Activated T-cell treated with anti-CD3 and anti-CD28 coated beads, Interleukin-2, amount 50 U/mL, for 72 hours (primary cell): ENCODE results near the gene KRT6C. TPM values are rescaled to one million over a fixed set of nuclear protein-coding genes. Genes with fewer than 3 reads are reported as not detected.

Experiments used
- ATAC-seq, 2 donors: fragments of 150-1000 bp; cut with Tn5 transposase; replicated peaks in 1 of 2; 2 replicates each; pipeline ENCODE4 v1.10.0; 2021; ENCODE audit warnings: moderate library complexity in 2 of 2, mild to moderate bottlenecking in 1 of 2
- DNase-seq, 2 donors: peaks; one replicate each; pipeline ENCODE4 v3.0.0; 2021 to 2022; ENCODE audit warnings: mixed read lengths in 1 of 2
- H3K27ac Mint-ChIP-seq: one replicate; pipeline ENCODE4 v1.8.0; 2022; ENCODE audit warnings: mild to moderate bottlenecking, moderate library complexity, mixed read lengths
- H3K27me3 Mint-ChIP-seq: one replicate; pipeline ENCODE4 v1.8.0; 2022; ENCODE audit warnings: low read depth, mixed read lengths
- H3K36me3 Mint-ChIP-seq, 2 donors: one replicate each; pipeline ENCODE4 v1.8.0; 2022; ENCODE audit warnings: mixed read lengths in 2 of 2, mild to moderate bottlenecking in 1 of 2; ENCODE audit not compliant: insufficient read depth in 2 of 2
- H3K4me1 Mint-ChIP-seq: one replicate; pipeline ENCODE4 v1.8.0; 2022; ENCODE audit warnings: low read depth, mixed read lengths
- H3K4me3 Mint-ChIP-seq, 2 donors: one replicate each; pipeline ENCODE4 v1.8.0; 2022; ENCODE audit warnings: mild to moderate bottlenecking in 2 of 2, mixed read lengths in 2 of 2, moderate library complexity in 2 of 2
- H3K9me3 Mint-ChIP-seq, 2 donors: one replicate each; pipeline ENCODE4 v1.8.0; 2022; ENCODE audit warnings: mixed read lengths in 2 of 2
- total RNA-seq, 2 donors: library from RNA; stranded (reverse); gene quantifications; one replicate each; pipeline ENCODE4 v1.2.3, GENCODE V29; 2022

KRT6C gene
- total RNA-seq, 2 donors from 2014 or later: not detected

DNA sequence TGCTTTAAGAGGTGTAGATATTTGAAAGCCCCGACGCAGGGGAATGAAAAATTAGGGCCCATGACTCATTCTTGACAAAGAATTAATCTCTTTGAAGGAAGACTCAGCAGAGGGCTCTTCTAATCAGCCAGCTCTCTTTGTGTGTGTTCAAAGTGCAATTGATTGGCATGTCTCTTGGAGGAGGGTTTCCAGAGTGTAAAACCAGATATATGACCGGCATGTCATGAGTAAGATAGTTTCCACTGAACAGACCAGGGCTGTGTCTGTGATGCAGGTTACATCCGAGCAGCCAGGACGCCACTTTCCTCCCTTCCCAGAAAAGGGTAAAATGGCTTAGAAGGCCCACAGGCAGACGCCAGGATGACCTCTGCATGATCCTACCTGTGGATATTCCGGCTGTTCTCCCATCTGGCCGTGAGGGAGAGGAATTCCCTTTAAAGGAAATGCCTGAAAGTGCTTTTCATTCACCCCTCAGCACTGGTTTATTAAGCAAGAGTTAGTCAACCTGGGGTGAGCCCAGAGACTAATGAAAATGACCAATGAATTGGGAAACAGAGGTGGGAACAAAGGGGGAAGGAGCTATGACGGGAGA is 32.2 kb downstream of the KRT6C start:
- H3K27me3 Mint-ChIP-seq: peaks cover 56% of the 10 kb centered on the region
- H3K4me3 Mint-ChIP-seq: no peak overlapping the region
- DNase-seq (no peak), ATAC-seq (no peak)
- H3K36me3 Mint-ChIP-seq: no peaks in the 10 kb centered on the region
- no peaks in the 10 kb centered on the region for H3K9me3 Mint-ChIP-seq
- no peaks in the 10 kb centered on the region for H3K4me1 Mint-ChIP-seq
- H3K27ac Mint-ChIP-seq: no peak overlapping the region

DNA sequence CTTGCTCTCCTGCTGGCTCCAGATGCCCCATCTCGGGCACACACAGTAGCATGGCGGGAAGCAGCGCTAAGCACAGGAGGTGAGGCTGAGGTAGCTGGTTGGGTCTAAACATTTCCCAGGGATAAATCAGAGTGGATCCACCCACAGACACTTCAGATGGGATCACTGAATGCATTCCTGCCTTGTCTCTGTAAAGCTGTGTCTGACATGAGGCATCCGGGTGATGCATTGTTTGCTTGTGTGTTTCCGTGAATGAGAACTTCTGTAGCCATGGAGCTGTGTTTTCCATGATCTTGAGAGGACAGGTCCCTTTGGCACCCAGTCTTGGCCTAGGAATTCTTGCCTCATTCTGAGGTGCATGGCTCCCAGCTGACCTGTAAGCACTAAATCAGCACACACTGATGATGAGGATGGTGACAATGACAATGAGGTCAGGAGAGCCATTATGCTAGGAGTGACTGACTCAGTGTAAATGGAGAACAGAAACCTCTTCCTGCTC is 32.7 kb downstream of the KRT6C start:
- H3K9me3 Mint-ChIP-seq: no peaks in the 10 kb centered on the region
- H3K36me3 Mint-ChIP-seq: no peaks in the 10 kb centered on the region
- no peak overlapping the region for H3K27ac Mint-ChIP-seq
- no peak overlapping the region for H3K4me3 Mint-ChIP-seq
- no peak for DNase-seq
- ATAC-seq: no peak
- no peaks in the 10 kb centered on the region for H3K4me1 Mint-ChIP-seq
- peaks cover 52% of the 10 kb centered on the region for H3K27me3 Mint-ChIP-seq

DNA sequence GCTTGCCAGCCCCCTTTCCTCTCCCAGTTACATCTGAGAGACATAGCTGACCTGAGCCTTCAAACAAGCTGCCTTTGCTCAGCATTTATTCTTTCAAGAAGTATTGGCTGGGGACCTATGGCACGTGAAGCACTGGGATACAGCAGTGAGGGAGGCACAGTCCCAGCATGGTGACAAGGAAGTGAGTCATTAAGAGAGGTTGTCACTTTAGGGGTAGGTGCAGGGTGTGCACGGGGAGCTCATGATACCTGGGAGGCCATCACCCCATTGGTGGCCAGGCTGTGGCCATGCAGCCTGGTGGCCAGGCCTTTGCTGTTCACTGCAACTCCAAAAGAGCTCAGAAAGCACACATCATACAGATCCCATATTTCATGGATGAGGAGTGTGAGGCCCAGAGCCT is 33.8 kb downstream of the KRT6C start:
- ATAC-seq (no peak), DNase-seq (no peak)
- peaks cover 50% of the 10 kb centered on the region for H3K27me3 Mint-ChIP-seq
- H3K36me3 Mint-ChIP-seq: no peaks in the 10 kb centered on the region
- H3K4me1 Mint-ChIP-seq: no peaks in the 10 kb centered on the region
- H3K9me3 Mint-ChIP-seq: no peaks in the 10 kb centered on the region
- no peak overlapping the region for H3K27ac Mint-ChIP-seq
- H3K4me3 Mint-ChIP-seq: no peak overlapping the region

DNA sequence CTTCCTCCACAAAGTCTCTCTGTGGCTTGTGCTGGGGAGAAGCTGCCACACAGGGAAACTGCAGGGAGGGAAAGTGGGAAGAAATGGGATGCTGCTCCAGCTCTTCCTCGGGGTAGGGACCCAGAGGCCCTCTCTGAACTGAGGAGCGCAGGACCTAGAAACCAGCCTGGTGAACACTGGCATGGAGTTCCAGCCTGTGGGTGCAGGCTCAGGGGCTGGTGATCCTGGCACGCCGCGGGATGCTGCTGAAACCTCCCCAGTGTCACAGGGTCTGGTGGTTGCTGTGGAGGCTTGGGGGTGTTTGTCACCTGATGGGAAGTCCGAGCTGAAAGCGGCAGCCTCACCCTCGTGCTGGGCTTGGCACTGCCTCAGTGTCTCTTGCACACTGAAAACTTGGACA is 34.2 kb downstream of the KRT6C start:
- no peaks in the 10 kb centered on the region for H3K36me3 Mint-ChIP-seq
- DNase-seq (no peak), ATAC-seq (no peak)
- H3K27ac Mint-ChIP-seq: no peak overlapping the region
- H3K27me3 Mint-ChIP-seq: peaks cover 49% of the 10 kb centered on the region
- H3K9me3 Mint-ChIP-seq: no peaks in the 10 kb centered on the region
- no peaks in the 10 kb centered on the region for H3K4me1 Mint-ChIP-seq
- H3K4me3 Mint-ChIP-seq: no peak overlapping the region

DNA sequence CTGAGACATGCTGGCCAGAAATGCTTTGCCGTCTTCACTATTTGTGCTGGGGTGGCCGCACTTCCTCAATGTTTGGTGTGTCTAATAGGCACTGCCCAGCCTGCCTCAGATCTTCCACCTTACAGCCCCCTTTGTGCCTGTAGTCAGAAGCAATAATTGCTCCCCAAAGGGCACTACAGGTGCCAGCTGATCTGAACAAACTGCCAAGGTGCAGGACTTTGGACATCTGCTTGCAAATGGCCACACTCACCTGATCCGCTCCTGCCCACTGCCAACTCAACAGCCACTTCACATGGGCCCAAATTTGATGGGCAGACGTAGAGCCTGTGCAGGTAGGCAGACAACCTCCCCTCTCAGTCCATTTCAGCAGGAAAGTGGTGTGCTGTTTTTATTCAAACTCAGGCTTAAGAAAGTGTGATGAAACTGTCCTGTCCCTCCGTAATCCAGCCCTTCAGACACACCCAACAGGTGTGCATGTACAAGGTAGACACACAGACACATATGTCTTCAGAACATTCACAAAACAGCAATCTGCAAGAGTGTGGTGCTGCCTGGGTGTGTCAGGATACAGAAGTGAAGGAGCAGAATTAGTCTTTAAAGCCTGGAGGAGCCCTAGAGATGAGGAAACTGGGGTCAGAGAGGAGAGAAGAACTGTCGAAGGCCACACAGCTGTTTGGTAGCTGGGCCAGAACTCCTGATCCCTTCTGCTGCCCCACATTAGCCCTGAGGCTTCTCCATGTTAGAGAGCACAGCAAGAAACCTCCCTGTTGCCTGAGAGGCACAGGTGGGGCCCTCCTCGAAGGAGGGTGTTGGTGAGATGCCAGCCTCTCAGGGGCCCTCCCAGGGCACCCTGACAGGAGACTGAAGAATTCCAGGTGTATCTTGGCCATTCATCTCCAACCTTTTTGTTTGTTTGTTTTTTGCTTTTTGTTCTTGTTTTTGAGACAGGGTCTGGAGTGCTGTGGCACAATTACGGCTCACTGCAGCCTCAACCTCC is 35.0 kb downstream of the KRT6C start:
- H3K27ac Mint-ChIP-seq: no peak overlapping the region
- H3K4me3 Mint-ChIP-seq: no peak overlapping the region
- no peaks in the 10 kb centered on the region for H3K9me3 Mint-ChIP-seq
- DNase-seq (no peak), ATAC-seq (no peak)
- H3K27me3 Mint-ChIP-seq: peaks cover 41% of the 10 kb centered on the region
- no peaks in the 10 kb centered on the region for H3K36me3 Mint-ChIP-seq
- H3K4me1 Mint-ChIP-seq: no peaks in the 10 kb centered on the region

DNA sequence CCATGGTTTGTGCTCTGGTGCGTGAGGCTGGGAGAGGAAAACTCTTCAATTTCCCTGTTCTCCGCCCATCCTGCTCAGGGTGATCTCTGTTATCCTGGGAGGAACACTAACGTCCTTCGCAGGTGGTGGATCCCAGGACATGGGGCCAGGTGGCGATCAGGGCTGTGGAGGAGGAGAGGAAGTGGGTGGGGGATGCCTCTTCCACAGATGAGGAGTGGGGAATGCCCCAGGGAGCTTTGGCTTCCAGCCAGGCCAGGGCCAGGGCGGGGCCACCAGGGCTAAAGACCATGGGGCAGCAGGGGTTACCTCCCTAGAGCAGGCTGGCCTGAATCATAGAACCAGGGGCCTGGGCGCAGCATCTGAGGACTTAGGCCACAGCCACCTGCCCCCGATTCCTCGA is 36.1 kb downstream of the KRT6C start:
- Mint-ChIP-seq H3K4me3 (no peak overlapping the region), H3K36me3 (no peaks in the 10 kb centered on the region), H3K27me3 (peaks cover 30% of the 10 kb centered on the region), H3K4me1 (no peaks in the 10 kb centered on the region), H3K9me3 (no peaks in the 10 kb centered on the region), H3K27ac (no peak overlapping the region)
- DNase-seq: no peak
- no peak for ATAC-seq

DNA sequence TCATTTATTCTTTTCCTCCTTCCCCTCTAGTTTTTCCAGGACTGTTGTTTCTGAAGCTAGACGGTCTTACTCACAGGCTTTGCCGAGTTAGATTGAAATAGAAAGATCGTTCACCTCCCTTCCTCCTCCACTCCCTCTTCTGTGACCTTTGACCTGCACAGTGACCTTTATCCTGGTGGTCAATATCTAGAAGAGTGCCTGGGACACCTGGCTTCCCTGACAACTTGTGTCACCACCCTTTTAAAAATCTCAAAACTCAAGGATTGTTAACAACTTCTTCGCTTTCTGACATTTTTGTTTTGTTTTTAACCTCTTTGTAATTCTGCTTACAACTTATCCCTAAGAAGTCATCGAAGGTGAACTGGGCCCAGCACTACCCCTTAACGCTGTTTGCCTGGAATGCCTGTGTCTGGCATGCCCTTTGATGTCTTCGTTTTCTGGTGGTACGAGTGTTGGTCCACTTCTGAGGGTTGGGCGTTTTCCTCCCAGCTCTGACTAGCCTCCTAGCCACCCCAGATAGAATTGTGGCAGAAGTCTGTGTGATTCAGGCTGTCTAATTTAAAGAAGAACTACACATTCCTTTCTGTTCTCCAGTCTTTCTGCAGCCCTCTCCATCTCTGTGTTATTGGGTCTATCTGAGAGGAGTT is 36.7 kb downstream of the KRT6C start:
- H3K4me1 Mint-ChIP-seq: no peaks in the 10 kb centered on the region
- no peaks in the 10 kb centered on the region for H3K9me3 Mint-ChIP-seq
- DNase-seq (no peak), ATAC-seq (no peak)
- H3K4me3 Mint-ChIP-seq: no peak overlapping the region
- no peak overlapping the region for H3K27ac Mint-ChIP-seq
- no peaks in the 10 kb centered on the region for H3K36me3 Mint-ChIP-seq
- peaks cover 24% of the 10 kb centered on the region for H3K27me3 Mint-ChIP-seq

DNA sequence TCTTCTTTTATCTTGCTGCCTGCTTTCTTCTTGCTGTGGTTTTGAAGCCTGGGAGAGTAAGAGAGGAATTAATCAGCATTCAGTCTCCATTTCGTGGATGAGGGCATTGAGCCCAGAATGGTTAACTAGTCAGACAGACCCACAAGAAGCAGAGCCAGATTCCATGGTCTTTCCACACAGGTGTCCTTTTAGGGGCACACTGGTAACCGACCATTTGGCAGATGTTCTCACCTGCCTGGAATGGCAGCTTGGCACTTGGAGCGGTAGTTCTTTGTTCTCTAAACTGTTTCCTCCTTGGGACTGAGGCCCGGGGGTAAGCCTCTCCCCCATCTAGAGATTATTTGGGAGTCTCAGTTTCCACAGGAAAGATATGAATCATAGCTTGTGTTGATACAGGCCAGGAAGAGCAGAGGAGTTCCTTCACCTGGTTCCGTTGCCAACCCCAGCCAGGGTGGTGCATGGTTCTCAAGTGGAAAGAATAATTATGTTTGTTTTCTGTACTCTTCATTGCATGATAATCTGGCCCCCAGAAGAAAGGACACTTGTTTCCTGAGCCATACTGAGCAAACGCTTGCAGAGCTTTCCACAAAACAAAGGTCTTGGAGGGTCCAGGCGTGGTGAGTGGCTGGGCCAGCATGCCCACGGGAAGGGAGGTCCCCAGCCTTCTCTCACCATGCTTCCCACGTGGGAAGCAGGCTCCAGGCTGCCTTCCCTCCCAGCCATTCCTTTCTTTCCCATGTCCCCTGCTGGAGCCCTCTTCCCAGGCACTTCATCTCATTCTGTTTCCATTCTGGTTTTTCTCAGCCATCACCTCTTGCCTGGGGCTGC is 37.4 kb downstream of the KRT6C start:
- DNase-seq (no peak), ATAC-seq (no peak)
- no peak overlapping the region for H3K27ac Mint-ChIP-seq
- H3K9me3 Mint-ChIP-seq: no peaks in the 10 kb centered on the region
- H3K4me1 Mint-ChIP-seq: no peaks in the 10 kb centered on the region
- no peaks in the 10 kb centered on the region for H3K36me3 Mint-ChIP-seq
- no peak overlapping the region for H3K4me3 Mint-ChIP-seq
- H3K27me3 Mint-ChIP-seq: peaks cover 19% of the 10 kb centered on the region

DNA sequence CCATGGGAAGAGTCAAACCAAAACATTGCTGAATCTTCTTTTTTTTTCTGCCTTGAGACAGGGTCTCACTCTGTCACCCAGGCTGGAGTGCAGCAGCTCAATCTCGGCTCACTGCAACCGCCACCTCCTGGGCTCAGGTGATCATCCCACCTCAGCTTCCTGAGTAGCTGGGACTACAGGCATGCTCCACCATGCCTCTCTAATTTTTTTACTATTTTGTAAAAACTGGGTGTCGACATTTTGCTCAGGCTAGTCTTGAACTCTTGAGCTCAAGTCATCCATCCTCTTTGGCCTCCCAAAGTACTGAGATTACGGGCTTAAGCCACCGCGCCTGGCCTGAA is 38.0 kb downstream of the KRT6C start:
- no peak for ATAC-seq
- DNase-seq: no peak
- Mint-ChIP-seq H3K4me1 (no peaks in the 10 kb centered on the region), H3K9me3 (no peaks in the 10 kb centered on the region), H3K27me3 (peaks cover 24% of the 10 kb centered on the region), H3K4me3 (no peak overlapping the region), H3K27ac (no peak overlapping the region), H3K36me3 (no peaks in the 10 kb centered on the region)

DNA sequence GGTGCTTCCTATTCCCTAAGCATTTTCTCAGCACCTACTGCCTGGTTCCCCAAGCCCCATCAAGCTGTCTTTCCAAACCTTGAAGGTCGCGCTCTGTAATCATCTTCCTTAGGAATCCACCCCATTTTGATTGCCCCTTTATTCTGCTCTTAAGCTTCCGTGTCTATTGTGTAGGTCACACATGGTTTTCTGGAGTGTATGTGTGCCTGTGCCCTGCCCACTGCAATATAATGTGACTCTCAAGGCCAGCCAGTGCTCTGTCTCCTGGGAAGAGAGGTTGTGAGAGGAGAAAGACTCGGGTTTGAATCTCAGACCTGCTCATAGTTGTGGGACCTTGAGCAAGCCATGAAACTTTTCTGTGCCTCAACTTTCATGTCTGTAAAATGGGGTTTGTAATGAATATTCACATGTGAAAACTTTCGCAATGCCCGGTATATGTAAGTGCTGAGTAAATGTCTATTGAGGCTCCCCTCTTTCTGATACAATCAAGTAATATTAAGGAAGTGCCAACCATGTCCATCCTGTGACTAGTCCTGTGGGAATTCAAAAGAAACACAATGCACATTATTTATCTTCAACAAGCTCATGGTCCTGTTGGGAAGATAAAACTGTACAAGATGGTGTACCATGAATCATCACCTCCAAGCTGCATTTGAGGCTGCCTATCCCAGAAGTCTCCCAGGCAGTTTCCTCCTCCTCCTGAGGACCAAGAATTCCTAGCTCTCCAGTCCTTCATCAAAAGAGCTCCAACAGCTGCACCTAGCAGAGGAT is 38.7 kb downstream of the KRT6C start:
- no peak overlapping the region for H3K4me3 Mint-ChIP-seq
- ATAC-seq: no peak
- no peaks in the 10 kb centered on the region for H3K9me3 Mint-ChIP-seq

DNA sequence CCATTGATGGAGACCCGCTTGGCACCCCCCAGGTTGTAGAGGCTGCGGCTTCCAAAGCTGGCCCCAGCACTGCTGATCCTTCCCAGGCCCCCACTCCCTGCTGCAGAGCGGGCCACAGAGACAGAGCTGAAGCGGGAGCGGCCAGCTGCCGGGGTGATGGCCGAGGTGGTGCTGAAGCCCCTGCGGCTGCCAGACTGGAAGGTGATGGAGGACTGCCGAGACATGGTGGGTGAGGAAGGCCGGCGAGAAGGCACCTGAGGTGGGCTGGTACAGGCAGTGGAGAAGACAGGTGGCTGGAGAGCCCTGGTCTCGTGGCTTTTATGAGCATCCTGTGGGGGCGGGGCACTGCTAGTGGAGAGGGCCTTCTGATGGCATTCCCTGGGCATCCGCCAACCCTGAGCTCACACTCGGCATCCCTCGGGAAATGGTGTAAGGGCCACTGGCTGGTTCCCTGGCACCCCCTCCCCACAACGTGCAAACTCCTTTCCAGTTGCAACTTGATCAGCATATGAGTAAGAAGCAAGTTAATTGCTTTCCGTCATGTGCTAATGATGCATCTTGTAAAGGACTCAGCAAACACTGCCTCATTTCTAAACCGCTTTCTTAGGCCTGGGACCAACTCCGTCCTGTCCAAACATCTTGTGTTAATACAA is 39.4 kb downstream of the KRT6C start, which contains the start of gene KRT75:
Gene KRT75, minus strand, starts transcription at position 291 of the 653 bp plus-strand sequence. Its CDS starts 67 bp downstream, at position 224.
- no peaks in the 10 kb centered on the region for H3K9me3 Mint-ChIP-seq
- DNase-seq (no peak), ATAC-seq (no peak)
- no peaks in the 10 kb centered on the region for H3K36me3 Mint-ChIP-seq
- peaks cover 20% of the 10 kb centered on the region for H3K27me3 Mint-ChIP-seq
- no peak within 1 kb of the TSS for H3K27ac Mint-ChIP-seq
- H3K4me3 Mint-ChIP-seq: no peak within 1 kb of the TSS
- no peaks in the 10 kb centered on the region for H3K4me1 Mint-ChIP-seq

More for the DNA sequence above, 38.7 kb downstream of the KRT6C start:
- Mint-ChIP-seq H3K27me3 (peaks cover 22% of the 10 kb centered on the region), H3K27ac (no peak overlapping the region), H3K4me1 (no peaks in the 10 kb centered on the region), H3K36me3 (no peaks in the 10 kb centered on the region)
- no peak for DNase-seq
